Astrocyte (in vitro differentiated cells and primary cell): Measurements from ENCODE around the gene GPS2. TPM values are rescaled to one million over a fixed set of nuclear protein-coding genes. Genes with fewer than 3 reads are reported as not detected.

Experiments
- DNase-seq: peaks from one replicate; pipeline ENCODE4 v3.0.0-alpha.2; 2010; ENCODE audit warnings: low read depth
- FAIRE-seq: peaks from 2 replicates; lab custom pipeline; 2011; peaks lifted over from hg19 to GRCh38; lab: Jason Lieb, UNC
- H2AFZ ChIP-seq: 2 replicates; pipeline ENCODE4 v1.6.0; 2012; ENCODE audit warnings: low read depth, low read length, inconsistent platforms
- H3K27ac ChIP-seq: 2 replicates; pipeline ENCODE4 v1.5.1; 2011; ENCODE audit warnings: low read depth, low read length, inconsistent platforms
- H3K27me3 ChIP-seq: 2 replicates; pipeline ENCODE4 v1.6.0; 2011; ENCODE audit warnings: low read length, inconsistent platforms; ENCODE audit not compliant: insufficient read depth
- H3K36me3 ChIP-seq: 2 replicates; pipeline ENCODE4 v1.5.1; 2011; ENCODE audit warnings: low read length, inconsistent platforms; ENCODE audit not compliant: insufficient read depth
- H3K4me1 ChIP-seq: 2 replicates; pipeline ENCODE4 v1.5.1; 2011; ENCODE audit warnings: low read length, inconsistent platforms; ENCODE audit not compliant: insufficient read depth
- H3K4me2 ChIP-seq: 2 replicates; pipeline ENCODE4 v1.6.0; 2012; ENCODE audit warnings: low read length, inconsistent platforms
- H3K4me3 ChIP-seq: 2 replicates; pipeline ENCODE4 v1.5.1; 2011; ENCODE audit warnings: low read depth, mild to moderate bottlenecking, low read length, inconsistent platforms; ENCODE audit not compliant: insufficient read depth
- H3K79me2 ChIP-seq: 2 replicates; pipeline ENCODE4 v1.6.0; 2012; ENCODE audit warnings: mild to moderate bottlenecking, low read length, inconsistent platforms; ENCODE audit not compliant: insufficient read depth
- H3K9ac ChIP-seq: 2 replicates; pipeline ENCODE4 v1.6.0; 2012; ENCODE audit warnings: mild to moderate bottlenecking, low read length, inconsistent platforms
- H3K9me3 ChIP-seq: 2 replicates; pipeline ENCODE4 v1.5.1; 2012; ENCODE audit warnings: low read depth, mild to moderate bottlenecking, low read length, inconsistent platforms; ENCODE audit not compliant: insufficient read depth
- H4K20me1 ChIP-seq: 2 replicates; pipeline ENCODE4 v1.6.0; 2012; ENCODE audit warnings: low read length, inconsistent platforms; ENCODE audit not compliant: insufficient read depth
- H3K27ac Mint-ChIP-seq: one replicate; pipeline ENCODE4 v1.8.0; 2021; ENCODE audit warnings: mild to moderate bottlenecking, mixed read lengths; ENCODE audit not compliant: unreplicated experiment
- H3K27me3 Mint-ChIP-seq: one replicate; pipeline ENCODE4 v1.8.0; 2021; ENCODE audit warnings: low read depth, mixed read lengths; ENCODE audit not compliant: unreplicated experiment
- H3K36me3 Mint-ChIP-seq: one replicate; pipeline ENCODE4 v1.8.0; 2021; ENCODE audit warnings: low read depth, mixed read lengths; ENCODE audit not compliant: unreplicated experiment
- H3K4me1 Mint-ChIP-seq: one replicate; pipeline ENCODE4 v1.8.0; 2021; ENCODE audit warnings: low read depth, mixed read lengths; ENCODE audit not compliant: unreplicated experiment
- H3K4me3 Mint-ChIP-seq: one replicate; pipeline ENCODE4 v1.8.0; 2021; ENCODE audit warnings: mild to moderate bottlenecking, moderate library complexity, mixed read lengths; ENCODE audit not compliant: unreplicated experiment
- H3K9me3 Mint-ChIP-seq: one replicate; pipeline ENCODE4 v1.8.0; 2021; ENCODE audit warnings: mild to moderate bottlenecking, mixed read lengths; ENCODE audit not compliant: unreplicated experiment
- EZH2 ChIP-seq: IDR thresholded peaks from 2 replicates; pipeline ENCODE4 v1.6.1; 2012; ENCODE audit warnings: mild to moderate bottlenecking, low read length, inconsistent platforms; ENCODE audit not compliant: insufficient read depth
- total RNA-seq: library from RNA; stranded (reverse); gene quantifications from 2 replicates; pipeline ENCODE4 v1.2.1, GENCODE V29; 2021
- TF ChIP-seq, protein P1 (sequence below): IDR thresholded peaks from 2 replicates; pipeline ENCODE4 v1.5.1; 2011; ENCODE audit warnings: low read depth, mild to moderate bottlenecking, inconsistent platforms, low read length, moderate library complexity; ENCODE audit not compliant: insufficient read depth

Gene GPS2
- total RNA-seq, 1 donor from 2014 or later, result 49.8 TPM

DNA sequence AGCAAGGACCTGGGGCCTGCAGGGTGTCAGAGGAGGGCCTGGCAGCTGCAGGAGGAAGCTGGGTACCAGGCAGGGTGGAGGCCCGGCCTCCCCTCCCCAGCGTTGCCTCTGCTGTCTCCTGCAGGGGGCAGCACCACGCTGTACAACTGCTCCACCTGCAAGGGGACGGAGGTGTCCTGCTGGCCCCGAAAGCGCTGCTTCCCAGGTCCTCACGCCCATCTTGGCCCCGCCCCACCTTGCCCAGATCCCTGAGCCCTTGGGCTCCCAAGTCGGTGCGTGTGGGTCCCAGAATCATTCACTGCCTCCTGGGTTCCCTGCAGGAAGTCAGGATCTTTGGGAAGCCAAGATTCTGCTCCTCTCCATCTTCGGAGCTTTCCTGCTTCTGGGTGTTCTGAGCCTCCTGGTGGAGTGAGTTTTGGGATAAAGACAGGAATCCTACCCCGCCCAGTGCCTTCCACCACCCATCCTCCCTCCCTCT is 41.0 kb upstream of the GPS2 start:
- Histone ChIP-seq H4K20me1 (peaks cover 25% of the 10 kb centered on the region), H3K36me3 (no peaks in the 10 kb centered on the region), H3K9me3 (no peaks in the 10 kb centered on the region), H3K27ac (no peak overlapping the region), H3K9ac (no peak overlapping the region), H3K4me2 (no peak overlapping the region), H3K4me1 (peaks cover 25% of the 10 kb centered on the region), H2AFZ (no peak overlapping the region), H3K4me3 (no peak overlapping the region), H3K79me2 (peaks cover 29% of the 10 kb centered on the region), H3K27me3 (peaks cover 3% of the 10 kb centered on the region)
- FAIRE-seq (no peak), DNase-seq (peak; percentile 24)
- TF ChIP-seq, protein P1, sequence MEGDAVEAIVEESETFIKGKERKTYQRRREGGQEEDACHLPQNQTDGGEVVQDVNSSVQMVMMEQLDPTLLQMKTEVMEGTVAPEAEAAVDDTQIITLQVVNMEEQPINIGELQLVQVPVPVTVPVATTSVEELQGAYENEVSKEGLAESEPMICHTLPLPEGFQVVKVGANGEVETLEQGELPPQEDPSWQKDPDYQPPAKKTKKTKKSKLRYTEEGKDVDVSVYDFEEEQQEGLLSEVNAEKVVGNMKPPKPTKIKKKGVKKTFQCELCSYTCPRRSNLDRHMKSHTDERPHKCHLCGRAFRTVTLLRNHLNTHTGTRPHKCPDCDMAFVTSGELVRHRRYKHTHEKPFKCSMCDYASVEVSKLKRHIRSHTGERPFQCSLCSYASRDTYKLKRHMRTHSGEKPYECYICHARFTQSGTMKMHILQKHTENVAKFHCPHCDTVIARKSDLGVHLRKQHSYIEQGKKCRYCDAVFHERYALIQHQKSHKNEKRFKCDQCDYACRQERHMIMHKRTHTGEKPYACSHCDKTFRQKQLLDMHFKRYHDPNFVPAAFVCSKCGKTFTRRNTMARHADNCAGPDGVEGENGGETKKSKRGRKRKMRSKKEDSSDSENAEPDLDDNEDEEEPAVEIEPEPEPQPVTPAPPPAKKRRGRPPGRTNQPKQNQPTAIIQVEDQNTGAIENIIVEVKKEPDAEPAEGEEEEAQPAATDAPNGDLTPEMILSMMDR, result peak; percentile 56
- TF ChIP-seq EZH2, result no peak
- no peaks in the 10 kb centered on the region for H3K9me3 Mint-ChIP-seq
- no peaks in the 10 kb centered on the region for H3K36me3 Mint-ChIP-seq
- peaks cover 15% of the 10 kb centered on the region for H3K4me1 Mint-ChIP-seq
- no peaks in the 10 kb centered on the region for H3K27me3 Mint-ChIP-seq
- H3K27ac Mint-ChIP-seq, result no peak overlapping the region
- no peak overlapping the region for H3K4me3 Mint-ChIP-seq

DNA sequence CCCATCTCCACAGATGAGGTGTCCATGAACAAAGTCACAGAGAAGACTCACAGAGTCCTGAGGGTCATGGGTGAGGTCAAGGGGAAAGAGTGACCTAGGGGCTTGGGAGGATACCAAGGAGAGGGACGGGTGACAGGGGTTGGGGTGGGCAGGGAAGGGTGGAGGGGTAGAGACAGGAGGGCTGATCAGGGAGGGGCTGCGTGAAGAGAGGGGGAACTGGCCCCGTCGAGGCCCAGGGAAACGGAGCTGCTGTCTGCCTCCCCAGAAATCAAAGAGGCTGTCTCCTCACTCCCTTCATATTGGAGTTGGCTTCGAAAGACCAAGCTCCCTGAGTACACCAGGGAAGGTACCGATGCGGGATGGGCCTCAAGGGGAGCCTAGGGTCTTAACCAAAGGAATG is 40.4 kb upstream of the GPS2 start:
- no peak overlapping the region for H3K4me3 Mint-ChIP-seq
- no peak overlapping the region for H3K27ac Mint-ChIP-seq
- Histone ChIP-seq H3K9me3 (no peaks in the 10 kb centered on the region), H3K4me3 (no peak overlapping the region), H3K79me2 (peaks cover 34% of the 10 kb centered on the region), H3K27me3 (peaks cover 3% of the 10 kb centered on the region), H4K20me1 (peaks cover 25% of the 10 kb centered on the region), H3K4me1 (peaks cover 25% of the 10 kb centered on the region), H3K36me3 (no peaks in the 10 kb centered on the region), H3K27ac (no peak overlapping the region), H2AFZ (no peak overlapping the region), H3K4me2 (no peak overlapping the region), H3K9ac (no peak overlapping the region)
- no peaks in the 10 kb centered on the region for H3K36me3 Mint-ChIP-seq
- H3K4me1 Mint-ChIP-seq, result peaks cover 15% of the 10 kb centered on the region
- no peaks in the 10 kb centered on the region for H3K9me3 Mint-ChIP-seq
- DNase-seq (no peak), FAIRE-seq (no peak)
- H3K27me3 Mint-ChIP-seq, result no peaks in the 10 kb centered on the region
- TF ChIP-seq EZH2, result no peak
- TF ChIP-seq, protein P1, result no peak

DNA sequence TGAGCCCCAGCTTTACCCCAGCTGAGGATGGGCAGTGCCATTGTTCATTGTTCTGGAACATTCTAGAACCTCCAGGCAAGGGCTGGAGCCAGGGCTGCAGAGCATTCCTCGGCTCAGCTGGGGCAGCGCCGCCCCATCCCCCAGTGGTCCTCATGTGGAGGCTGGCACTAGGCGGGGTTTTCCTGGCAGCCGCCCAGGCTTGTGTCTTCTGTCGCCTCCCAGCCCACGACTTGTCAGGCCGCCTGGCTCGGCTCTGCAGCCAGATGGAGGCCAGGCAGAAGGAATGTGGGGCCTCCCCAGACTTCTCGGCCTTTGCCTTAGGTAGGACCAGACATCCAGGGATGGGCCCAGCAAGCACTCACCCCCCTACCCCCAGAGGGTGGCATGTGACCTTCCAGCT is 39.9 kb upstream of the GPS2 start, which contains the start of gene TMEM95:
TSS of gene TMEM95 (plus strand) at position 104 of the 400 bp plus-strand sequence. CDS start at position 153, 49 bp downstream.
- FAIRE-seq (no peak), DNase-seq (no peak)
- H3K27me3 Mint-ChIP-seq, result no peaks in the 10 kb centered on the region
- peaks cover 34% of the 10 kb centered on the region for H3K79me2 ChIP-seq
- H3K27me3 ChIP-seq, result peaks cover 3% of the 10 kb centered on the region
- no peaks in the 10 kb centered on the region for H3K36me3 Mint-ChIP-seq
- H3K27ac ChIP-seq, result no peak within 1 kb of the TSS
- H3K9ac ChIP-seq, result peak within 1 kb of the TSS; percentile 30
- H3K4me3 ChIP-seq, result no peak within 1 kb of the TSS
- H2AFZ ChIP-seq, result no peak within 1 kb of the TSS
- peaks cover 15% of the 10 kb centered on the region for H3K4me1 Mint-ChIP-seq
- H3K9me3 ChIP-seq, result no peaks in the 10 kb centered on the region
- H3K4me2 ChIP-seq, result peak within 1 kb of the TSS; percentile 97
- peak within 1 kb of the TSS; percentile 80 for H3K27ac Mint-ChIP-seq
- no peak for TF ChIP-seq EZH2
- TF ChIP-seq, protein P1, result no peak
- H3K4me1 ChIP-seq, result peaks cover 25% of the 10 kb centered on the region
- H3K4me3 Mint-ChIP-seq, result peak within 1 kb of the TSS; percentile 94
- no peaks in the 10 kb centered on the region for H3K36me3 ChIP-seq
- H3K9me3 Mint-ChIP-seq, result no peaks in the 10 kb centered on the region
- H4K20me1 ChIP-seq, result peaks cover 25% of the 10 kb centered on the region
